ENCODE measurements around the gene GRIFIN. TPM values are rescaled to one million over a fixed set of nuclear protein-coding genes. Genes with fewer than 3 reads are reported as not detected.

The GRIFIN gene
- not detected for total RNA-seq
- polyA plus RNA-seq, result not detected
- long read RNA-seq, donor 1, result 0 reads
- long read RNA-seq, donor 2, result 0 reads
- long read RNA-seq, donor 3, result 0 reads
- long read RNA-seq, donor 4, result 0 reads
- long read RNA-seq, donor 5, result 0 reads

- Histone ChIP-seq H3K4me1 (ENCODE audit: control insufficient read depth in 5 of 5, insufficient read depth in 5 of 5, low read length in 5 of 5) (peaks cover 0 to 18% (median 12%) of the 10 kb centered on the region in 5 donors), H3K27me3 (ENCODE audit: control insufficient read depth in 3 of 3, insufficient read depth in 3 of 3, low read length in 2 of 3) (peaks cover 0 to 9% (median 0%) of the 10 kb centered on the region in 3 donors), H3K36me3 (ENCODE audit: control insufficient read depth in 4 of 4, insufficient read depth in 4 of 4, low read length in 4 of 4) (no peaks in the 10 kb centered on the region), H3K9me3 (ENCODE audit: control insufficient read depth in 4 of 4, insufficient read depth in 3 of 4, low read length in 3 of 4) (no peaks in the 10 kb centered on the region), H3K4me3 (no peak within 1 kb of the TSS), H3K27ac (ENCODE audit: low read depth in 1 of 2, low read length in 1 of 2) (no peak within 1 kb of the TSS), H3K9ac (ENCODE audit: insufficient read depth in 1 of 2, low read length in 2 of 2) (no peak within 1 kb of the TSS)
- 70 to 75% methylated on average over 7 of the region's 16 CpGs for WGBS, 2 donors
- DNase-seq, result no peak
- no peak for ATAC-seq (ENCODE audit: insufficient read depth, low FRiP score)
- no peak for TF ChIP-seq CTCF (IDR thresholded peaks at IDR 0.05; ENCODE audit: control extremely low read depth, extremely low read depth)
These were observed at the start of gene GRIFIN for GRCh38 chr7:2476298-2476697. TSS of gene GRIFIN (minus strand) at chr7:2476398. CDS start at chr7:2476383, 15 bp downstream.

- no peak for ATAC-seq (ENCODE audit: insufficient read depth, low FRiP score)
- no peak overlapping the region for H3K9ac ChIP-seq (ENCODE audit: insufficient read depth in 1 of 2, low read length in 2 of 2)
- H3K4me3 ChIP-seq, result no peak overlapping the region
- peaks cover 0 to 24% (median 0%) of the 10 kb centered on the region in 4 donors for H3K36me3 ChIP-seq (ENCODE audit: control insufficient read depth in 4 of 4, insufficient read depth in 4 of 4, low read length in 4 of 4)
- peaks cover 0 to 48% (median 25%) of the 10 kb centered on the region in 5 donors for H3K4me1 ChIP-seq (ENCODE audit: control insufficient read depth in 5 of 5, insufficient read depth in 5 of 5, low read length in 5 of 5)
- peak overlapping the region in 1 of 2 donors; percentile 96 for H3K27ac ChIP-seq (ENCODE audit: low read depth in 1 of 2, low read length in 1 of 2)
- H3K27me3 ChIP-seq (ENCODE audit: control insufficient read depth in 3 of 3, insufficient read depth in 3 of 3, low read length in 2 of 3), result peaks cover 0 to 5% (median 0%) of the 10 kb centered on the region in 3 donors
- H3K9me3 ChIP-seq (ENCODE audit: control insufficient read depth in 4 of 4, insufficient read depth in 3 of 4, low read length in 3 of 4), result no peaks in the 10 kb centered on the region
- TF ChIP-seq CTCF (IDR thresholded peaks at IDR 0.05; ENCODE audit: control extremely low read depth, extremely low read depth), result no peak
- 84 to 87% methylated on average over 49 to 53 of the region's 53 CpGs for WGBS, 2 donors
- no peak for DNase-seq
These were observed 48.8 kb upstream of the GRIFIN start for GRCh38 chr7:2524808-2525657.

- DNase-seq (peak; percentile 56 to 72 (median 69)), ATAC-seq (ENCODE audit: insufficient read depth, low FRiP score) (peak; percentile 8)
- Histone ChIP-seq H3K4me3 (no peak overlapping the region), H3K36me3 (ENCODE audit: control insufficient read depth in 4 of 4, insufficient read depth in 4 of 4, low read length in 4 of 4) (peaks cover 0 to 20% (median 0%) of the 10 kb centered on the region in 4 donors), H3K9me3 (ENCODE audit: control insufficient read depth in 4 of 4, insufficient read depth in 3 of 4, low read length in 3 of 4) (no peaks in the 10 kb centered on the region), H3K4me1 (ENCODE audit: control insufficient read depth in 5 of 5, insufficient read depth in 5 of 5, low read length in 5 of 5) (peaks cover 0 to 41% (median 25%) of the 10 kb centered on the region in 5 donors), H3K9ac (ENCODE audit: insufficient read depth in 1 of 2, low read length in 2 of 2) (peak overlapping the region in 1 of 2 donors; percentile 11), H3K27me3 (ENCODE audit: control insufficient read depth in 3 of 3, insufficient read depth in 3 of 3, low read length in 2 of 3) (peaks cover 0 to 5% (median 0%) of the 10 kb centered on the region in 3 donors), H3K27ac (ENCODE audit: low read depth in 1 of 2, low read length in 1 of 2) (peak overlapping the region; percentile 73 to 96)
- WGBS, 2 donors, result 39 to 60% methylated on average over 51 of the region's 51 CpGs
- TF ChIP-seq CTCF (IDR thresholded peaks at IDR 0.05; ENCODE audit: control extremely low read depth, extremely low read depth), result no peak
These were observed 48.0 kb upstream of the GRIFIN start for GRCh38 chr7:2523941-2524807.
